HG03565 (cell line): ENCODE results near the gene KIF2C.
A peak's percentile ranks its signal among the peaks of the same experiment; 100 is the strongest.
"Not testable (repeated sequence)": the region's sequence is repeated elsewhere in the genome, so short reads cannot be mapped to it uniquely, and the experiment has no call there.

Source experiments
- ATAC-seq: cut with Tn5 transposase; IDR thresholded peaks from one replicate; pipeline ENCODE4 v1.9.1; 2021; ENCODE audit warnings: mild to moderate bottlenecking, moderate library complexity; ENCODE audit not compliant: unreplicated experiment

KIF2C gene

DNA sequence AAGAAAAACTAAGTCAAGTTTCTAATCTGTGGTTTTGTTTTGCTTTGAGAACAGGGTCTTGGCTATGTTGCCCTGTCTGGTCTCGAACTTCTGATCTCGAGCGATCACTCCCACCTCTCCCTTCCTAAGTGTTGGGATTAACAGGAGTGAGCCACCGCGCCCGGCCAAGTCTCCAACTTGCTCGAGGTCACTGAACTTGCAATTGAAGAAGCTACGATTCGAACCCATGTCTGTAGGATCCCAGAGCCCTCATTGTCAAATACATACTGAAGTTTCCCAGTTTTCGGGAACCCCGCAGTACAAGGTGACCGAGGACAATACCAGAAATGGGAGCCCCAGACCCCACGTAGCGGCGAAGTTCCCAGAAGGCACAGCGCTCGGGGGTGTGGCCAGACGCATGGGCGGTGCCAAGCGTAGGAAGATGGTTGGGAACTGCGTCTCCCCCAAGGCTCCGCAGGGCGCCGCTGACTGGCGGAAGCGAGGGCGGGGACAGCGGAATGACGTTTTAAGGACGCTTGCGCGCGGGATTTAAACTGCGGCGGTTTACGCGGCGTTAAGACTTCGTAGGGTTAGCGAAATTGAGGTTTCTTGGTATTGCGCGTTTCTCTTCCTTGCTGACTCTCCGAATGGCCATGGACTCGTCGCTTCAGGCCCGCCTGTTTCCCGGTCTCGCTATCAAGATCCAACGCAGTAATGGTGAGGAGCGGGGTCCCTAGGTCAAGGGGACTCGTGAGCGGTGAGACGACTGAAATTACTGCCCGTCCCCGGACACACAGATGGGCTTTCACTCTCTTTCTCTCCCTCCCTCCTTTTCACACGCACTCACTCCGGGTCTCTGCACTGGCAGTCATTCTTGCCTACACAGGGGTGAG, at the start of gene KIF2C:
Gene KIF2C (plus strand): TSS at position 531 of the 872 bp plus-strand sequence. CDS start 96 bp downstream, at position 627.
- ATAC-seq, result peak; percentile 100

DNA sequence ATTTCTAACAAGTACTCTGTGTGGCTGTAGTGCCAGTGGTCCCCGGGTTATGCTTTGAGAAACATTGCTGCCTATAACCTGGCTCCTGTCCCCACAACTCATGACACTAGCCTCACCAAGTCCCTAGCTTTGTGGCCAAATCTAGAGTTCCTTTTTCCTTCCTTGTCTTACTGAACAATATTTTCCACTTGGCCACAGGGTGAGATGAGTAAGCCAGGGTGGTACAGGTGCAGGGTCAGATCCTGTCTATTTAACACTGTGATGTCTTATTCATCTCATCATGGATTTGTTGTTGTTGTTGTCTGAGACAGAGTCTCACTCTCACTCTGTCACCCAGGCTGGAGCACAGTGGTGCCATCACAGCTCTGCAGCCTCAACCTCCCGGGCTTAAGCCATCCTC, 46.5 kb upstream of the KIF2C start:
- ATAC-seq, result no peak

DNA sequence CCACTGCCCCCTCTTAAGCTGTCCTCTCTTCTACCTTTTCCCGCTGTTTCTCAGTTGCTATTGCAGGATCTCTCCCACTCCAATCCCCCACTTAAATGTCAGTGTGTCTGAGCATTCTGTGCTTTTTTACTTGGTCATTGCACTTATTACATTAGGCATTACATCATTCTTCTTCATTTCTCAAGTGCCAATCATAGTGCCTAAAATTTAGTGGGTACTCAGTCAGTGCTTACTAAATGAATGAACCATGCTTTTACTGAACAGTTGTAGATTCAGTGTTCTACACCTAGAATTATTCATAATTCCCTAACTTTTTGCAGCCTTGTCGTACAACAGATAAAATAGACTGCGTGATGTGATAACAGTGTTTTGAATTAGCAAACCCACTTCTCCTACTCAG, 45.7 kb upstream of the KIF2C start:
- ATAC-seq, result no peak

DNA sequence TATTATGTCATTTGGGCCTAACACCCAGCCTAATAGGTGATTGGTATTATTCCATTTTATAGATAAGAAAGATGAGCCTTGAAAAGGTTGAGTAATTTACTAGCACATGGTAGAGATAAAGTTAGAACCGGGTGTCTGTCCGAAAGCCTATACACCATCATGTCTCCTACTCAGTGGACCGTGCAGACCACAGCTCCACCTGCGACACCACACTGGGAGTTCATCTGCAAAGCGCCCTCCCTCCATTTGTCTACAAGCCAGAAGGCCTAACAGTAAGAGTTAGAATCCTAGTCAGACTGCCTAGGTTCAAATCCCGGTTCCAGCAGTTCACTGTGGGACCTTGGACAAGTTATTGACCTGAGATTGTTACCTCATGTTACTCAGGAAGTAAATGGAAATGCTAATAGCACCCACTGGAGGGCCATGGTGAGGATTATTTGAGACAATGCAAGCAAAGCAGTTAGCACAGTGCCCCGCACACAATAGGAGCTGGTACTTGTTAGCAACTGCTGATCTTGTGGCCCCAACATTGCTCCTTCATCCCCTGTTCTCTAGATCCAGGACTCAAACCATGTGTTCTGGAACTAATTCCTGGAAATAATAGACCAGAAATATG, 44.7 kb upstream of the KIF2C start:
- peak; percentile 53 for ATAC-seq

DNA sequence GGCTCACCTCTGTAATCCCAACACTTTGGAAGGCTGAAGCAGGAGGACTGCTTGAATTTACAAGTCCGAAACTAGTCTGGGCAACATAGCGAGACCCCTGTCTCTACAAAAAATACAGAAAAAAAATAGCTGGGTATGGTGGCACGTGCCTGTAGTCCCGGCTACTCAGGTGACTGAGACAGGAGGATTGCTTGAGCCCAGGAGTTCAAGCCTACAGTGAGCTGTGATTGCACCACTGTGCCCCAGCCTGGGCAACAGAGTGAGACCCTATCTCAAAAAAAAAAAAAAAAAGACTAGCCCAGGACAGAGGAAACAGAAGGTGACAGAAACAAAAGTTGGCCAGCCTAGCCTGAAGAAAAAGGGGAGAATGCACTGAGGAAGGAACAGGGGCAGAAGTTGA, 44.0 kb upstream of the KIF2C start:
- no peak for ATAC-seq

DNA sequence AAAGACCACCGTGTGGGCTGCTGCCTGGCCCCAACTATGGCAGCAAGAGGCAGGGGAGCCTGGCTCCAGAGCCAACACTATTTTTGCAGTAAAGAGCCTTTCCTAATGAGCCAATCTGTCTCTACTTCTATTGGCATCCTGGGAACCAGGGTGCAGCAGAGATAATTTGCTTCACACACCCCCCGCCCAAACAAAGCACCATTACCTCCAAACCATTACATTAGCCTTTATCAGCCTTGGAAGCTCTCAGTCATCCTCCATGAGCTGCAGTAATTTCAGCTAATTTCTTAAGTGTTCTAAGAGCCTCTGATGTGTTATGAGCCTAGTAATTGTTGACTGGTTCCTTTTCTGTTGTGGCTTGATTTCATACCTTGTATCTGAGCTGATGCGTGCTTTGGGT, 43.5 kb upstream of the KIF2C start:
- ATAC-seq, result no peak

DNA sequence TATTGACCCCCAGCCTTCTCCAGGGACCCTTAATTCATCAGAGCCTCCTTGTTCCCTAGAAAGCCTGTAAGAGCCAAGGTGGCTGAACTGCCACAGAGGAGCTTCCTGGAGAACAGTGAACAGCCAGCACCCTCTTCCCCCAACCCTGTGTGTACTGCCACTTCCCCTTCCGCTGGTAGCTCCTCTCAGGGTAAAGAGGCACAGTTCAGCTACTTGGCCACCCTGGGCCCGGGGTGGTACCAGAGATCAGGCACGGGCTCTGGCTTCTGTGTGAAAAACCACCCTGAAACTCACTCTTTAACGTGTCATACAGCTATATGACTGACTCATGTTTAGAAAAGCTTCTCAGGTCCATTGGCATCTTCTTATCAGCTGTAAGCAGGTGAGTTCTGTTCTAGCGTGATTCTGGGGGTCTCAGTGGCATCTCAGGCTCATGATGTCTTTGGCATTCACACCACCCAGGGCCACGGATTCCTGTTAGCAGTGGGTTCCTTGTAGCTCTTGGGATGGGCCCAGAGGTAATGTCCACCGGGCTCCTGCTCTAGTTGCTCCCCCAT, 42.8 kb upstream of the KIF2C start:
- ATAC-seq, result no peak

DNA sequence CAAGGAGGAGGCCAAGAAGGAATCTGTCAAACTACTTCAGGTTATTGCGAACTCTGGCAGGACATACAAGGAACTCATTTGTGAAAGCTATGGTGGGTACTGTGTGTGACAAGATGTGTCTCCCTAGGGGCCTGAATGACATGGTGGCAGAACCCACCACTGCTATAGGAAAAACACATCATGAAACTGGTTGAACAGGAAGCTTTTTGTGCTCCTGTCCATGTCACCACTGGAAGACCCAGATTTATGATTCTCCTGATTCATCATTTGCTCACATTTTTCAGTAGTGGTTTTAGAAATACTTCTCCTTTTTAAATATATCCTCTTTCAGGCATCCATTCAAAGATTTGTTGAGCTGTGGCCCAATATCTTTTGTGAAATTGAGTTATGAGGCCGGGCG, 41.5 kb upstream of the KIF2C start:
- no peak for ATAC-seq

DNA sequence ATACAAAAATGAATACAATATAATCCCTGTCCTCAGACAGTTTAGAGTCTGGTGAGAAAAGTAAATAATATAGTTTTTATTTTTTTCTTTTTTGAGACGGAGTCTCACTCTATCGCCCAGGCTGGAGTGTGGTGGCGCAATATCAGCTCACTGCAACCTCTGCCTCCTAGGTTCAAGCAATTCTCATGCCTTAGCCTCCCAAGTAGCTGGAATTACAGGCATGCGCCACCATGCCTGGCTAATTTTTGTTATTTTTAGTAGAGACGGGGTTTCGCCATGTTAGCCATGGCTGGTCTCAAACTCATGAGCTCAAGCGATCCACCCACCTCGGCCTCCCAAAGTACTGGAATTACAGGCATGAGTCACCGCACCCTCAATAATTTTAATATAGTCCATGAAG, 40.3 kb upstream of the KIF2C start:
- ATAC-seq, result not testable (repeated sequence)

DNA sequence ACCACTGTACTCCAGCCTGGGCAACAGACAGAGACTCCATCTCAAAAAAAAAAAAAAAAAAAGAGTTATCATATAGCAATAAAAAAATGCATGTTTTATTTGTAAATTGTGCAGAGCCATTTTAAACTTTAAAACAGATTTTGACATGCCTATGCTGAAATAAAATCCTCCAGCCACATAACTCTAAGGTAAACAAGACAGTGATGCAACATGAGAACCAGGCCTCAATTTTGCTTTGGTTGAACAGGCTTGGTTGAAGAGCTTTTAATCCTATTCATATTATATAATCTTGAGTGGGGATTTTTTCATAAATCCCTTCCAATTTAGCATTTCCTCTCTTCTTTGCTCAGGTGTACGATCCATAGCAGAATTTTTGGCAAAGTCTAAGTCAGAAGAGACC, 39.1 kb upstream of the KIF2C start:
- no peak for ATAC-seq

DNA sequence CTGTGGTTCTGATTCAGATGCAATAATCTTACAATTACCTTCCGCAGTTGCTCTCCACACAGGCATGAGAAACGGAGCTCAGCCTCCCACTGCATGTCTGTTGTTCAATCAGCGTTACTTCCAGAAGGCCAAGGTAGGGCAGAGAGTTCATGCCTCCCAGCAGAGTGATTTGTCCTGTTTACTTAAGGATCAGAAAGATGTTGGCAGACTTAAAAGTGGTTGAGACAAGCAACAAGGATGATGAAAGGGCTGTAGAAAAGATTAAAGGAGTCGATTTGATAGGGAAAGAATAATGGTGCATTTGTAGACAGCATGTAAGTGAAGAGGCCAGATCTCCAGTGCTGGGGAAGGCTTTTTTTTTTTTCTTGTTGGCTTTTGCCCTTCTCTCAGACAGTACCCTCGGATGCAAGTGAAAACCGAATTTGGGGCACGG, 38.5 kb upstream of the KIF2C start:
- ATAC-seq, result no peak

DNA sequence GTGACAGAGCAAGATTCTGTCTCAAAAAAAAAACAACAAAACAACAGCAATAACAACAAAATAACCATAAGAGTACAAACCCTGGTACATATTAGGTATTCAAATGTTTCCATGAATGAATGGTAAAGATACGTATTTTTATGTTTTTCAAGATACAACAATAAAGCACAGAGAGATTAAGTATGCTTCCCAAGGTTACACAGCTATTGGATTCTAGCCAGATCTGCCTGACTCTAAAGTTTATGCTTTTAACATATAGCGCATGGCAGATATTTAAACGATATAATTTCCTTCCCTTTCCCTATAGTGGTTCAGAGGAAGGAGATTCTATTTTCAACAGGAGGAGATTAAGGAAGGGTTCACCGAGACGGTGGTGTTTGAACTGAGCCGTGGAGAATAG, 34.2 kb upstream of the KIF2C start:
- ATAC-seq, result no peak

DNA sequence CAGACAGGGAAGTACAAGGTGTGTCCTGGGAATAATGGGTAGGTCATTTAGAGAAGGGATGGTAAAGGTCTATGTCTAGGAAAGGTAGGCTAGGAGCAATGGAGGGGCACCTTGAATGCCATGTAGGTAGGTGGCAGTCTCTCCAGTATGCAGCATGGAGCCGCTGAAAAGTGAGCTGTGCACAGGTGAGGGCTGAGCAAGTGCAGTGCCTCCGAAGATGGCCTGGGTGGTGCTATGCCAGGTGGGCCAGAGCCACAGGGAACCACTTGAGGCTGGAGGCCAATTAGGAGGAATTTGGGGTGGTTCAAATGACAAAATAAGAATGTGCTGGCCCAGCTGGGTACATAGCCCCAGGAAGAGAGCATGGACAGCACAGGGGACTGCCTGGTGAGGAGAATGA, 33.7 kb upstream of the KIF2C start:
- ATAC-seq, result no peak

DNA sequence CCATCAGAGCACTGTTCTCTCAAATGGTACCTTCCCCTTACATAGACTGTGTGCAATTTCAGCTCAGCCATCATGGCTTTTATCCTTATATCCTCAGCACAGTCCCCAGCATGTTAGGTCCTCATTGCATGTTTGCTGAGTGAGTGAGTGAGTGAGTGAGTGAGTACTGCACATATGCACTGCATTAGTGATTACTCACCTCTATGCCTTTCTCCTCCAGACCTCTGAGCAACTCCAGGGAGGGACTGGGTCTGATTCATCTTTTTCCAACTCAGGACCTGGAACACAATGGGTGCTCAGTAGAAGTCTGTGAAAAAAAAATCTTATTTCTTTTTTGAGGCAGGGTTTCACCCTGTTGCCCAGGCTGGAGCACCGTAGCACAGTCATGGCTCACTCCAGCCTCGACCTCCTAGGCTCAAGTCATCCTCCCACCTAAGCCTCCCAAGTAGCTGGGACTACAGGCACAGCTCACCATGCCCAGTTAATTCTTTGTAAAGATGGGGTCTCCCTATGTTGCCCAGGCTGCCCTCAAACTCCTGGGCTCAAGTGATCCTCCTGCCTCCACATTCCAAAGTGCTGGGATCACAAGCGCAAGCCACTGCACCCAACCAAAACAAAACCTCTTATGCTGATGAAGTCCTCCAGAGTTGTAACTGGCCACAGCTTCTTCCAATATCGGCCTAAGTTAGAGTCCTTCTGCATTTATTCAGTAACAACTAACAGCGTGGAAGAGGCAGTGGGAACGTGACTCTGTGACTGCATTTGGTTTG, 32.3 kb upstream of the KIF2C start:
- no peak for ATAC-seq

DNA sequence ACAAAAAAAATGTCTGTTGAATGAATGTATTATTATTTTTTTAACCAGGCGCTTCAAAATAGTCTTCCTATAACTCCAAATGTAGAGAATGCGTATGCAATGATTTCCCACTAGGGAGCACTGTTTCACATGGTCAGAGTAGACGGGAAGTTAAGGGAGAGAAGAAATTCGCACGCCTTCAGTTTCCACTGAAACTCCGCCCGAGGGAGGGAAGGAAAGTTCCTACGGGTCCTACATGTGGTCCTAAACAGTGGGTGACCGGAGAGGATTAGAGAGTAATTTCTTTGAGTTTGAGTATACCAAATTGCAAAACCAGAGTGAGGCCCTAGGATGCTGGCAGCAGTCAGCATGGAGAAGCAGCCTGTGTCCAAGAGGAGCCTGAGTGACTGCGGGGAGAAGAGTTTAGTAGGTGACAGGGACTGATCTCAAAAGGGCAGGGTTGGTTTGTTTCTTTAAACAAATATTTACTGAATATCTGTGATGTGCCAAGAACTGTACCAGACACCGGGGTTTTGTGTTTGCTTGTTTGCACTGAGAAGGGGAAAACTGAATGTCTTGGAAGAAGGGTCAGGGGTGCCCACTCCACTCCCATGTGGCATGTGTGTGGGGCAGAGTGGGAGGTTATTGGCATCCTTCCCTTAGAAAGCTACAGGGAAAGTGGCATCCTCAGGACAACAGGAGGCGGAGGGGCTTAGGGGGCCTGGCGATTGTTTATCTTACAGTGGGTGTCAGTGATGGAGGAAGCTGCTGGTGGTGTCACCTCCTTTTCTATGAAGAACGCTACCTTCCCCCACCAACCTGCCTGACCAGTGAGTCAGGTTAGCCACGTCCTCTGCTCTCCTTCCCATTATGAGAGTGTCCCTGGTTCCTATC, 31.4 kb upstream of the KIF2C start:
- ATAC-seq, result no peak

DNA sequence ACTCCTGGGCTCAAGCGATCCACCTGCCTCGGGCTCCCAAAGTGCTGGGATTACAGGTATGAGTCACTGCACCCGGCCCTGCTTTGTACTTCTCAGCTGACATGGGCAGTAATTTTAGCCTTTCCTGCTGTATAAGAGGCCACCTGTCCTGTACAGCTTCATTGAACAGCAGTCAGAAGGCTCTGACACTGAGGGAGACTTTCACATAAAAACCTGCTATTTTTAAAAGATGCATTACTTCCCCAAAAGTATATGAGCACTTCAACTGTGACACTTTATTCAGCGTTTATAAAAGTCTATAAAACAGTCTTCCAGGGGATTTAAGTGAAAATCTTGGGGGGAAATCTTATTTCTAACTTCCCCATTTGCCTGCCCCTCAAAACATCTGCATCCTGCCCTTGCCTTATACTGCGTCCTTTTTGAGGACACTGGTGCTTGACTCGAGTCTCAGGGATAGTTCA, 26.3 kb upstream of the KIF2C start:
- no peak for ATAC-seq

DNA sequence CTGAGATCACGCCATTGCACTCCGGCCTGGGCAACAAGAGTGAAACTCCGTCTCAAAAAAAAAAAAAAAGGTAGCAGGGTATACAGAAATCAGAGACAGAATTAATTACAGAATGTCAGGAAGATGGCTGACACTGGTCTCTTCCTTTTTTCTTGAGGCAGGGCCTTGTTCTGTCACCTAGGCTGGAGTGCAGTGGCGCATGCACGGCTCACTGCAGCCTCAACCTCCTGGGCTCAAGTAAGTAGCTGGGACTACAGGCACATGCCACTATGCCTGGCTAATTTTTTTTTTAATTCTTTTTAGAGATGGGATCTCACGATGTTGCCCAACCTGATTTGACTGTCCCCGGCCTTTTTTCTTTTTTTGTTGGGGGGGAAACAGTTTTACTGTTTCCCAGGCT, 25.1 kb upstream of the KIF2C start:
- ATAC-seq, result no peak

DNA sequence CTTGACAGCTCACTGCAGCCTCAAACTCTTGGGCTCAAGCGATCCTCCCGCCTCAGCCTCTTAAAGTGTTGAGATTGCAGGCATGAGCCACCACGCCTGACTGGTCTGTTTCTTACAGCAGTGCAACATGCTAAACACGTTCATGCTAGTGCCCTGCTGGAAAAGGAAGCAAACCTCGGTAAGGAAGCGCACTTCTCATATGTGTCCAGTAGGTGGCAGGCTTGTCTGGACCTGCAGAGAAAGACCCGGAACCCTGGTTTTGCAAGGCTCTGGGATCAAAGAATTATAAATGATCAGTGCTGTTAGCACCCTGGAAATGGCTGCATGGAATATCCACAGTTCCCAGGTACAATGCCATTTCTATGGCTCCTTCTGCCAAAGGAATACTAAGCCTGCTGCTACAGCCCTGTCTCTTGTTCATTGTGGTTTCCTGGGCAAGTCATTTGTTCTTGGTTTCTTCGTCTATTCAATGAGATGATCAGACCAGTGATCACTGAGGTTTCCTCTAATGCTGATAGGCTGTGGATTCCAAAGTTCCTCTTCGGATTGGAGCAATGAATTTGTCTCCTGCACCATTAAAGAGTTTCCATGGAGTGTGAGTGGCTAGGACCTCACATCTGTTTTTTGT, 24.6 kb upstream of the KIF2C start:
- no peak for ATAC-seq

DNA sequence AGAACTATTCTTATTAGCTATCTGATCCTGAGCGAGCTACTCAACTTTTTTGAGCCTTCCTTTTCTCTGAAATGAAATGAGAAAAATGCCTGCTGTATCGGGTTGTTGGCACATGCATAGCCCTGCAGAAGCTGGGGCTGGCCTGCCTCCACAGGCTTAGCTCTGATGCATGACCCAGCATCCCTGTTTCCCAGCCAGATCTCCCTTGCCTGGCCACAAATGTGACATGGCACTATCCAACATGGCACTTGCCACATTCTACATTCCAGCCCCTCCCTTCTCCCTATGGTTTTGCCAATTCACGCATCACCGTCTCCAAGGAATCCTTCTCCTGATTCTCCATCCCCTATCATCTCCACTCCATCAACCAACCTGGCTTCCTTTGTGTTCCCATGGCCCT, 22.5 kb upstream of the KIF2C start:
- ATAC-seq, result no peak

DNA sequence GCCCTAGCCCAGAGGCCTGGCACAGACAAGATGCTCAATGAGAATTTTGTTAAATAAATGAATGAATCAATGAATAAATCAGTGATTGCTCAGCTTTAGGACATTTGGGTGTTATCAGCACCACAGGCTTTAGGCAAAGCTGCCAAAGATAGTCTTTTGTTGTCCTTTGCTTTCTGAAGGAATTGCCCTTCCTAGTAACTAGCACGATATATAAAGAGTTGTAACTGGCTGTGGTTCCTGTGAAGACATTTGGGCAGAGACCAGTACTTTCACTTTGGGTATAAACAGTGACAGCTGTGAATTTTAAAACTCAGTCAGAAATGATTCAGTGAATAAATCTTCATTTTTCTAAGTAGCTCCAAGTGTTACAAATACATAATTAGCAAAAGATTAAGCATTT, 22.0 kb upstream of the KIF2C start:
- no peak for ATAC-seq
